Measurements from ENCODE around the gene TMEM9. TPM values are rescaled to one million over a fixed set of nuclear protein-coding genes. Genes with fewer than 3 reads are reported as not detected.
A peak's percentile ranks its signal among the peaks of the same experiment; 100 is the strongest.

TMEM9 gene
- total RNA-seq, 1 donor from 2014 or later: 78.5 TPM

- no peak for DNase-seq (ENCODE audit: low spot score)
These were observed 8.5 kb downstream of the TMEM9 start for GRCh38 chr1:201145816-201146215.

GRCh38 chr1:201145132-201145531 lies 9.1 kb downstream of the TMEM9 start:
- DNase-seq (ENCODE audit: low spot score): no peak

GRCh38 chr1:201144701-201145100 lies 9.6 kb downstream of the TMEM9 start:
- DNase-seq (ENCODE audit: low spot score): no peak

GRCh38 chr1:201143726-201144635 lies 10.3 kb downstream of the TMEM9 start:
- no peak for DNase-seq (ENCODE audit: low spot score)

- no peak for DNase-seq (ENCODE audit: low spot score)
These were observed 11.2 kb downstream of the TMEM9 start for GRCh38 chr1:201142849-201143725.

GRCh38 chr1:201142011-201142848 lies 12.0 kb downstream of the TMEM9 start:
- DNase-seq (ENCODE audit: low spot score): peak; percentile 62

GRCh38 chr1:201141418-201141817 lies 12.9 kb downstream of the TMEM9 start:
- no peak for DNase-seq (ENCODE audit: low spot score)

- no peak for DNase-seq (ENCODE audit: low spot score)
These were observed 13.4 kb downstream of the TMEM9 start for GRCh38 chr1:201140941-201141260.

- peak; percentile 95 for DNase-seq (ENCODE audit: low spot score)
These were observed 13.9 kb downstream of the TMEM9 start for GRCh38 chr1:201140235-201140940.

GRCh38 chr1:201139756-201140155 lies 14.5 kb downstream of the TMEM9 start:
- DNase-seq (ENCODE audit: low spot score): no peak

GRCh38 chr1:201139306-201139705 lies 15.0 kb downstream of the TMEM9 start:
- DNase-seq (ENCODE audit: low spot score): no peak

GRCh38 chr1:201138311-201138840 lies 15.9 kb downstream of the TMEM9 start:
- DNase-seq (ENCODE audit: low spot score): no peak

- peak; percentile 98 for DNase-seq (ENCODE audit: low spot score)
These were observed 16.5 kb downstream of the TMEM9 start for GRCh38 chr1:201137579-201138310.

GRCh38 chr1:201137024-201137392 lies 17.3 kb downstream of the TMEM9 start:
- DNase-seq (ENCODE audit: low spot score): no peak

- peak; percentile 93 for DNase-seq (ENCODE audit: low spot score)
These were observed 17.8 kb downstream of the TMEM9 start for GRCh38 chr1:201136355-201137023.

- no peak for DNase-seq (ENCODE audit: low spot score)
These were observed 19.9 kb downstream of the TMEM9 start for GRCh38 chr1:201134405-201134804.

- no peak for DNase-seq (ENCODE audit: low spot score)
These were observed 22.9 kb downstream of the TMEM9 start for GRCh38 chr1:201131398-201131797.

- no peak for DNase-seq (ENCODE audit: low spot score)
These were observed 25.3 kb downstream of the TMEM9 start for GRCh38 chr1:201128962-201129361.

GRCh38 chr1:201128476-201128875 lies 25.8 kb downstream of the TMEM9 start:
- no peak for DNase-seq (ENCODE audit: low spot score)

Data from umbilical cord (tissue), 2 donors.